ENCODE measurements around the gene SAMHD1. TPM values are rescaled to one million over a fixed set of nuclear protein-coding genes. Genes with fewer than 3 reads are reported as not detected.
A peak's percentile ranks its signal among the peaks of the same experiment; 100 is the strongest.
"Not testable (repeated sequence)": the region's sequence is repeated elsewhere in the genome, so short reads cannot be mapped to it uniquely, and the experiment has no call there.

The SAMHD1 gene
- total RNA-seq, 2 experiments from 2014 or later = 50.4 to 57.7 TPM

- H3K9me3 Mint-ChIP-seq = no peaks in the 10 kb centered on the region
- H3K27ac Mint-ChIP-seq = no peak overlapping the region
- no peaks in the 10 kb centered on the region for H3K27me3 Mint-ChIP-seq
- H3K4me1 Mint-ChIP-seq (ENCODE audit: low read depth) = peaks cover 49% of the 10 kb centered on the region
- ChIA-PET POLR2A (no interaction called here), CTCF (no interaction called here)
- DNase-seq = no peak
- peaks cover 48% of the 10 kb centered on the region for H3K36me3 Mint-ChIP-seq
- H3K4me3 Mint-ChIP-seq = no peak overlapping the region
- intact Hi-C loops (cut with micrococcal nuclease) = no loop called here
Observed at GRCh38 chr20:36926653-36927200, 24.8 kb downstream of the SAMHD1 start.

GRCh38 chr20:36925234-36925633 lies 26.3 kb downstream of the SAMHD1 start:
- ChIA-PET CTCF (interaction anchor here (1.3 kb wide), 1 partner anchor 9 kb away, joined by 3 read pairs; no protein-coding TSS in a partner anchor), POLR2A (no interaction called here)
- H3K36me3 Mint-ChIP-seq = peaks cover 36% of the 10 kb centered on the region
- intact Hi-C loops (cut with micrococcal nuclease) = no loop called here
- H3K27ac Mint-ChIP-seq = peak overlapping the region; percentile 23
- H3K4me1 Mint-ChIP-seq (ENCODE audit: low read depth) = peaks cover 36% of the 10 kb centered on the region
- no peak overlapping the region for H3K4me3 Mint-ChIP-seq
- no peak for DNase-seq
- no peaks in the 10 kb centered on the region for H3K27me3 Mint-ChIP-seq
- no peaks in the 10 kb centered on the region for H3K9me3 Mint-ChIP-seq

- Mint-ChIP-seq H3K36me3 (peaks cover 33% of the 10 kb centered on the region), H3K27ac (peak overlapping the region; percentile 68), H3K4me3 (no peak overlapping the region), H3K27me3 (no peaks in the 10 kb centered on the region), H3K9me3 (no peaks in the 10 kb centered on the region), H3K4me1 (ENCODE audit: low read depth) (peaks cover 32% of the 10 kb centered on the region)
- intact Hi-C loops (cut with micrococcal nuclease) = no loop called here
- ChIA-PET POLR2A (no interaction called here), CTCF (interaction anchor here (0.5 to 1.5 kb wide), 3 partner anchors 8 to 167 kb away, joined by 3 to 4 read pairs (median 3); no protein-coding TSS in a partner anchor)
- DNase-seq = no peak
Observed at GRCh38 chr20:36924167-36925045, 27.1 kb downstream of the SAMHD1 start.

GRCh38 chr20:36920334-36920730 lies 31.2 kb downstream of the SAMHD1 start:
- Mint-ChIP-seq H3K4me3 (no peak overlapping the region), H3K4me1 (ENCODE audit: low read depth) (peaks cover 15% of the 10 kb centered on the region), H3K27ac (no peak overlapping the region), H3K9me3 (no peaks in the 10 kb centered on the region), H3K27me3 (no peaks in the 10 kb centered on the region), H3K36me3 (peaks cover 12% of the 10 kb centered on the region)
- ChIA-PET CTCF (interaction anchor here (0.6 to 3.6 kb wide), 12 partner anchors 10 to 966 kb away, joined by 3 to 14 read pairs (median 4); partner anchors contain the start of genes DSN1 and SCAND1), POLR2A (interaction anchor here (0.6 kb wide), 1 partner anchor 30 kb away, joined by 4 read pairs; no protein-coding TSS in a partner anchor)
- intact Hi-C loops (cut with micrococcal nuclease) = no loop called here
- DNase-seq = no peak

GRCh38 chr20:36919715-36920333 lies 31.7 kb downstream of the SAMHD1 start:
- POLR2A ChIA-PET = interaction anchor here (0.6 kb wide), 1 partner anchor 29 kb away, joined by 4 read pairs; no protein-coding TSS in a partner anchor
- intact Hi-C loops (cut with micrococcal nuclease) = no loop called here
- peaks cover 11% of the 10 kb centered on the region for H3K4me1 Mint-ChIP-seq (ENCODE audit: low read depth)
- no peaks in the 10 kb centered on the region for H3K27me3 Mint-ChIP-seq
- no peak for DNase-seq
- no peaks in the 10 kb centered on the region for H3K9me3 Mint-ChIP-seq
- peak overlapping the region; percentile 70 for H3K27ac Mint-ChIP-seq
- CTCF ChIA-PET = interaction anchor here (0.6 to 3.6 kb wide), 17 partner anchors 8 to 966 kb away, joined by 3 to 14 read pairs (median 4); partner anchors contain the start of genes DSN1 and SCAND1
- peaks cover 14% of the 10 kb centered on the region for H3K36me3 Mint-ChIP-seq
- no peak overlapping the region for H3K4me3 Mint-ChIP-seq

- peak; percentile 41 for DNase-seq
- Mint-ChIP-seq H3K27ac (no peak overlapping the region), H3K27me3 (no peaks in the 10 kb centered on the region), H3K9me3 (no peaks in the 10 kb centered on the region), H3K4me3 (no peak overlapping the region), H3K36me3 (peaks cover 19% of the 10 kb centered on the region), H3K4me1 (ENCODE audit: low read depth) (peaks cover 4% of the 10 kb centered on the region)
- ChIA-PET POLR2A (no interaction called here), CTCF (no interaction called here)
- intact Hi-C loops (cut with micrococcal nuclease) = no loop called here
Observed at GRCh38 chr20:36917943-36918342, 33.6 kb downstream of the SAMHD1 start.

- Mint-ChIP-seq H3K36me3 (peaks cover 21% of the 10 kb centered on the region), H3K9me3 (no peaks in the 10 kb centered on the region), H3K4me1 (ENCODE audit: low read depth) (peaks cover 4% of the 10 kb centered on the region), H3K27ac (no peak overlapping the region), H3K27me3 (no peaks in the 10 kb centered on the region), H3K4me3 (no peak overlapping the region)
- ChIA-PET POLR2A (no interaction called here), CTCF (interaction anchor here (1.2 kb wide), 2 partner anchors 8 to 41 kb away, joined by 3 read pairs; no protein-coding TSS in a partner anchor)
- intact Hi-C loops (cut with micrococcal nuclease) = no loop called here
- no peak for DNase-seq
Observed at GRCh38 chr20:36917240-36917639, 34.3 kb downstream of the SAMHD1 start.

GRCh38 chr20:36916199-36916598 lies 35.3 kb downstream of the SAMHD1 start:
- DNase-seq = no peak
- Mint-ChIP-seq H3K4me3 (no peak overlapping the region), H3K9me3 (no peaks in the 10 kb centered on the region), H3K27ac (no peak overlapping the region), H3K4me1 (ENCODE audit: low read depth) (peaks cover 4% of the 10 kb centered on the region), H3K27me3 (no peaks in the 10 kb centered on the region), H3K36me3 (peaks cover 30% of the 10 kb centered on the region)
- CTCF ChIA-PET = interaction anchor here (1.2 kb wide), 2 partner anchors 9 to 42 kb away, joined by 3 read pairs; no protein-coding TSS in a partner anchor
- POLR2A ChIA-PET = no interaction called here
- intact Hi-C loops (cut with micrococcal nuclease) = no loop called here

GRCh38 chr20:36908603-36909002 lies 42.9 kb downstream of the SAMHD1 start:
- no peak for DNase-seq
- Mint-ChIP-seq H3K27ac (no peak overlapping the region), H3K4me3 (no peak overlapping the region), H3K9me3 (no peaks in the 10 kb centered on the region), H3K36me3 (peaks cover 28% of the 10 kb centered on the region), H3K4me1 (ENCODE audit: low read depth) (peaks cover 8% of the 10 kb centered on the region), H3K27me3 (no peaks in the 10 kb centered on the region)
- POLR2A ChIA-PET = no interaction called here
- CTCF ChIA-PET = interaction anchor here (1.5 kb wide), 1 partner anchor 100 kb away, joined by 6 read pairs; no protein-coding TSS in a partner anchor
- intact Hi-C loops (cut with micrococcal nuclease) = no loop called here

GRCh38 chr20:36906086-36906485 lies 45.4 kb downstream of the SAMHD1 start:
- intact Hi-C loops (cut with micrococcal nuclease); H3K27me3 Mint-ChIP-seq; H3K4me1 Mint-ChIP-seq (ENCODE audit: low read depth); H3K27ac Mint-ChIP-seq; H3K9me3 Mint-ChIP-seq; DNase-seq; H3K4me3 Mint-ChIP-seq: not testable (repeated sequence)
- ChIA-PET CTCF (interaction anchor here (0.6 kb wide), 1 partner anchor 463 kb away, joined by 3 read pairs; no protein-coding TSS in a partner anchor), POLR2A (interaction anchor here (0.7 kb wide), 1 partner anchor 116 kb away, joined by 3 read pairs; no protein-coding TSS in a partner anchor)
- peaks cover 27% of the 10 kb centered on the region for H3K36me3 Mint-ChIP-seq

- peaks cover 27% of the 10 kb centered on the region for H3K36me3 Mint-ChIP-seq
- H3K4me1 Mint-ChIP-seq (ENCODE audit: low read depth); CTCF ChIA-PET; H3K27me3 Mint-ChIP-seq; H3K4me3 Mint-ChIP-seq; DNase-seq; intact Hi-C loops (cut with micrococcal nuclease); H3K27ac Mint-ChIP-seq; H3K9me3 Mint-ChIP-seq: not testable (repeated sequence)
- POLR2A ChIA-PET = interaction anchor here (0.7 kb wide), 1 partner anchor 117 kb away, joined by 3 read pairs; no protein-coding TSS in a partner anchor
Observed at GRCh38 chr20:36905566-36905965, 45.9 kb downstream of the SAMHD1 start.

- H3K4me1 Mint-ChIP-seq (ENCODE audit: low read depth) = peaks cover 8% of the 10 kb centered on the region
- ChIA-PET POLR2A (interaction anchor here (0.7 kb wide), 1 partner anchor 16 kb away, joined by 4 read pairs; no protein-coding TSS in a partner anchor), CTCF (interaction anchor here (0.7 kb wide), 1 partner anchor 33 kb away, joined by 5 read pairs; no protein-coding TSS in a partner anchor)
- peak overlapping the region; percentile 66 for H3K27ac Mint-ChIP-seq
- H3K4me3 Mint-ChIP-seq = no peak overlapping the region
- no peaks in the 10 kb centered on the region for H3K27me3 Mint-ChIP-seq
- no peak for DNase-seq
- intact Hi-C loops (cut with micrococcal nuclease) = no loop called here
- peaks cover 28% of the 10 kb centered on the region for H3K36me3 Mint-ChIP-seq
- H3K9me3 Mint-ChIP-seq = no peaks in the 10 kb centered on the region
Observed at GRCh38 chr20:36904690-36905089, 46.8 kb downstream of the SAMHD1 start.
